Kidney glomerular epithelial cell (primary cell): Measurements from ENCODE around the gene GPR160.

Experiments used
- DNase-seq: peaks from one replicate; lab custom pipeline; 2025; lab: John Stamatoyannopoulos, UW

The GPR160 gene

DNA sequence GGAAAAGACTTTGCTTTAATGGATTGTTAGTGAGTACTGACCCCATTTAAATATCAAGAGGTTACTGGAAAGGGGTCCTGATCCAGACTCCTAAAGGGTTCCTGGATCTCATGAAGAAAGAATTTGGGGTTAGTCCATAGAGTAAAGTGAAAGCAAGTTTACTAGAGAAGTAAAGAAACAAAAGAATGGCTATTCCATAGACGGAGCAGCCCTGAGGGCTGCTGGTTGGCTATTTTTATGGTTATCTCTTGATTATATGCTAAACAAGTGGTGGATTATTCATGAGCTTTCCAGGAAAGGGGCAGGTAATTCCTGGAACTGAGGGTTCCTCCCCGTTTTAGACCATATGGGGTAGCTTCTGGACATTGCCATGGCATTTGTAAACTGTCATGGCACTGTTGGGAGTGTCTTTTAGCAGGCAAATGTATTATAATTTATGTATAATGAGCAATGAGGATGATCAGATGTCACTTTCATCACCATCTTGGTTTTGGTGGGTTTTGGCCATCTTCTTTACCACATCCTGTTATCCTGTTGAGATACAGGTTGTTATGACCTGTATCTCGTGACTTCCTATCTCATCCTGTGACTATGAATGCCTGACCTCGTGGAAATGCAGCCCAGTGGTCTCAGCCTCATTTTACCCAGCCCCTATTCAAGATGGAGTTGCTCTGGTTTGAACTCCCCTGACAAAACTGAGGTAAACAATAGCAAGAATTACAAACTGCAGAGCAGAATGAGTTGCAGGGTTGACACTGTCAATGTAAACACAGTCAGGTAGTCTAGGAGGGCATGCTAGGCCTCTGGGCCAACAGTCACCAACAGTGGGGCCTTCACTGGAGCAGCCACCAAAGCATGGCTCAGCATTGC lies 10.3 kb upstream of the GPR160 start:
- no peak for DNase-seq

- no peak for DNase-seq
Observed at GRCh38 chr3:170033489-170033888, 4.3 kb upstream of the GPR160 start.

DNA sequence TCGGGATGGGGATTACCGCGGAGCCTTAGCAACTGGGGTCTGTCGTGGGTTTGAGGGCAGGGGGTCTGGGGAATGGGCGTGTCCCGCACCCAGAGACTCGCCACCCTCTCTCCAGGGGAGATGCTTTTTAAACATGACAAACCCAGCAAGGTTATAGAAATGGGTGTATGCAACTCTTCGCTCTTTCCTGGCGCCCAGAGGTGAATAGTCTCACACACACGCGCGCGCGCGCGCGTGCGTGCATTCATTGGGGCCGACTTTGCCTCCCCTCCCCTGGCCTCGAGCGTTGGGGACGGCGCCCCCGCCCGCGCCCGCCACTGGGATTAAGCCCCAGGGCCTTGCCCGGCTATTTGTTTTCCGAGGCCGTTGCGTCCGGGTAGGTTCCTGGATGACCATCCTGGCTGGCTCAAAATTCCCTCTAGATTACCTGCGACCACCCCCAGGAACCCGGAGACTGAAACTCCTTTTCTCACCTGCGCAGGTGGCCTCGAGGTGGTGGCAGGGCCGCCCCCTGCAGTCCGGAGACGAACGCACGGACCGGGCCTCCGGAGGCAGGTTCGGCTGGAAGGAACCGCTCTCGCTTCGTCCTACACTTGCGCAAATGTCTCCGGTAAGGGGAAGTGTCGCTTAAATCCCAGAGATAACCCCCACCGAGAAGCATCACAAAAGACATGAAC lies 777 bp downstream of the GPR160 start:
- DNase-seq, result no peak

DNA sequence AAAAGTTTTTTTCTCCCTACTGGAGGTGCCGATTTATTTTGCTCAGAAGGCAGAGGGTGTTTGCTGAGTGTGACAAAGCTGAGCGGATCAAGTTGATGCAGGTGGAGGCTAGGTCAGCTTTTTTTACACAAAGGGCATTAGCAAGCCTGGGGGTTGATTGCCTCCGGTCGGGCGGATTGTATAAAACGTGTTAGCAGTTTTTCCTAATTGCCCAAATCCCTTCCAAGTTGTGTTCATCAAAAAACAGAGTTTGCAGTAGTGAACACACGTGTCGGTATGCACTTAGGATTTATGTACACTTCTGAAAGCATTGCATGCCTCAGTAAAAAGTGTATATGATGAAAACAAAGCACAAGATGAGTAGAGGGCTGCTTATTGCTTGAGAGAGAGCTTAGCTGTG lies 2.6 kb downstream of the GPR160 start:
- no peak for DNase-seq

DNA sequence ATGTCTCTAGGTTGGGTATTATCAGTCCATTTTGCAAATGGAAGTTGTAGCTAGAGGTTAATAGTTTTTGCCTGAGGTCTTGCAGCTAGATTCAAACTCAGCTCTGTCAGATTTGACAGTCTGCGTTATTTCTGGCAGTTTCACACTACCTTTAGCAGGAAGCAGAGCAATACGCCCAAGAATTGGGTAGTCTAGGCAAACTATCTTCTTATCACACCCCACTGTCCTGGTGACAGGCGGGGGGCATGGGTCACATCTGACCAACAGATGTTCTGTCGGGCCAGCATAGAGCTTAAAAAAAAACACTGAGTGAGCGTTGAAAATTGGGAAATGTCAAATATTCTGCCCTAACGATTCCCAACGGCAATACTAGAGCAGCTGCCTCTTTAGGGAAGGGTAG lies 5.7 kb downstream of the GPR160 start:
- DNase-seq, result no peak

GRCh38 chr3:170044271-170044670 lies 6.5 kb downstream of the GPR160 start:
- DNase-seq, result no peak

DNA sequence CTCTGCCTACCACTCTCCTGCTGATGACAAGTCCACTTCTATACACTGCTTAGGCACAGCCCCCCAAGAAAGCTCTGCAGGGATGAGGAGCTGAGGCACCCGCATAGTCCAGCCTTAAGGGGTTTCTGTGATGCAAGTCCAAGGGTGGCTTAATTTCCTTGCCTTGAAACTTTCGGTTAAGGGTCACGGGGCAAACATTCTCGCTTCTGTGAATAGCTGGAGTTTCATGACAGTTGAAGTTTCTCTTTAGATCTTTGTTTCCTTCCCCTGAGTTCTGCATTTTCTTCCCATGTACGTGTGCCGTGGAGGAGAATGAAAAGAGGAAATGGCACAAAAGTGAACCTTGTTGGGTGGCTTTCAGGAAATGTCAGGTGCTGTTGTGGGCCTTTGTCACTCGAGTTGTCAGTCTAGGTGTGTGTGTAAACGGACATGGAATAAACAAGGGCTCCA lies 7.0 kb downstream of the GPR160 start:
- no peak for DNase-seq

DNA sequence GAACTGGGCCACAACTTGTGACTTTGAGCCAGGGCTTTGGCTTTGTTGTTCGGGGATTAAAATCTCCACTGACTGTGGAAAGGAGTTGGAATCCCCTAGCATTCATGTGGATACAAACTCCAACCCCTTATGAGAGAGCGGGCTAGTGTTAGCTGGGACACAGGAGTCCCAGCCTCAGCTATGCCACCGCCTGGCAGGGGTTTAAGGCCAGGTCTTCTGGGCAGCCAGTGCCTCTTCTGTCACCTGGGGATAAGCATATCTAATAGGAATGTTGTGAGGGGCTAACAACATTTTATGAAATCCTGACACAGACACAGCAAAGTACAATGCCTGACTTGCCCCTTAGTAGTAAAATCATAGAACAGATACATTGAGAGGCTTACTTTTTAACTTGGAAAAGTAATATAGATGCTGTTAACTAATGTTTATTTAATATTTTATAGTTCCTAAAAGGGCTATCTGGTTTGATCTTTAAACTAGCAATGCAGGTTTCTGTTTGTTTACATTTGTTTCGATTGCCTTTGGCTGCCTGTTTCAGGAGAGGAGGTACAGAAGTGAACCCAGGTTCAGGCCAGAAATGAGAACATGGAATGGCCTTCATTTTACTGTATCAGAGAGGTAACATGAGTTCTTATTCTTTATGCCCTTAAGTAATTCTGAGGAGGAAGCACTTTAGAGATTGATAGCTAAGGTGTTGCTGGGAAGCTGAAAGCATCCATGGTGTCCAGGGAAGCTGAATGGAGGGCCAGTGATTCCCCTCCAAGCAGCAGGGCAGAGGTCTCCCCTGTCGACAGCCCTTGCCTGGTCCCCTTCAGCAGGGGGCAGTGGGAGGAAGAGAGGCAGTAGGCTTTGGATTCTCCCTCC lies 8.7 kb downstream of the GPR160 start:
- no peak for DNase-seq

DNA sequence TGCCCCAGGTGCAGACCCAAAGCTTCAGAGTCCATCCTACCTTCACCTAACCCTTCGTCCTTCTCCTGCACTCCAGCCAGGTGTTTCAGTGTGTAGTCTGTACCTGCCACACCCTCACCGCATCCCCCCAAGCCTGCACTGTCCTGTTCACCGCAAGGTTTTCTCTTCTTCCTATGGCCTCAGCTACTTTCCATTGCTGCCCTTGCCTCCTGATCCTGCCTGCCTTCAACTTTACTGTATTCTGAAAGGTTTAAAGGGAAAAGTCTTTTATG lies 9.3 kb downstream of the GPR160 start:
- DNase-seq, result no peak

DNA sequence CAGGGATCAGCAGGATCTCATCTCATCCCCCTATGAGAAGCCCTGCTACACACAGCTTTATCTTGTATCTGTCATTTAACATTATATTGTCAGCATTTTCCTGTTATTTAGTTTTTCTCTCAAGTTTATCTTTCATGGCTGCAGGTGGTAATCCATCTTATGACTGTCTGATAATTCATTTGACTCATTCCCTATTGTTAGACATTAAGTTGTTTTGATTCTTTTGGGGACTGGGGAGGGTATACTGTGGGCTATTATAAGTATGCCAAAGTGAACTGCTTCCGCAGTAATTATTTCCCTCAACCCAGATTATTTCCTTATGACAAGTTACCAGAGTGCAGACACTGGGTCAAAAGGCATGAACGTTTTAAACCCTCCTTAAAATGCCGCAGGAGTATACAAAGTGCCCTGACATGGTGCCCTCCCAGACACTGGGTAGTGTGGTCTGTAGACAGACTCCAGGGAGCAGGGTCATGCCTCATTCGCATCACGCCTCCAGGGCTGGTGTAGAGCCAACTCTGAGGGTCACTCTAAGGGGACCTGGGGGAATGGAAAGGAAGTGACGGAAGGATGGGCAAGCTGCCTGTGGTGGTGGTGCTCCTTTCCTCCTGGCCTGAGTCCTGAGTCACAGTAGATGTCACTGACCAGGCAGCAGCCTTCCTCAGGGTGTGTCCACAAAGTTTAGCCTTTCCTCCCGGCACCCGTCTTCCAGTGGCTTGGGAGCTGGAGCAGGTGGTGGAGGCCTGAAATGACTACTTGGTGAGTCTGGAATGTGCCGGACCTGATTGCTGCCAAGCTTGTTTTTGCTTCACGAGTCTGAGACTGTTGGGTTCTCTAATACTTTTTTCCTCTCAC lies 11.6 kb downstream of the GPR160 start:
- DNase-seq, result peak; percentile 76

DNA sequence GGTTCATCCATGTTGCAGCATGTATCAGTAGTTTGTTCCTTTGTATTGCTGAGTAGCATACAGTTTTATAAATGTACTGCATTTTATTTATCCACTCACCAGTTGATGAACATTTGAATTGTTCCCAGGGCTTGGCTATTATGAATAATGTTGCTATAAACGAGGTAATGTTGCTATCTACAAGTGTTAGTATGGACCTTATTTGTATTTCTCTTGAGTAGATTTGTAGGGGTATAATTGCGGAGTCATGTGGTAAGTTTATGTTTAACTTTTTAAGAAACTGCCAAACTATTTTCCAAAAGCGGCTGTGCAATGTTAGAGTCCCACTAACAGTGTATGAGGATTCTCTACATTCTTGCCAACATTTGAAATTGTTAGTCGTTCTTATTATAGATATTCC lies 13.0 kb downstream of the GPR160 start:
- no peak for DNase-seq

GRCh38 chr3:170052398-170052797 lies 14.6 kb downstream of the GPR160 start:
- no peak for DNase-seq

- no peak for DNase-seq
Observed at GRCh38 chr3:170054204-170054603, 16.4 kb downstream of the GPR160 start.

GRCh38 chr3:170055209-170055608 lies 17.4 kb downstream of the GPR160 start:
- DNase-seq, result peak; percentile 88

DNA sequence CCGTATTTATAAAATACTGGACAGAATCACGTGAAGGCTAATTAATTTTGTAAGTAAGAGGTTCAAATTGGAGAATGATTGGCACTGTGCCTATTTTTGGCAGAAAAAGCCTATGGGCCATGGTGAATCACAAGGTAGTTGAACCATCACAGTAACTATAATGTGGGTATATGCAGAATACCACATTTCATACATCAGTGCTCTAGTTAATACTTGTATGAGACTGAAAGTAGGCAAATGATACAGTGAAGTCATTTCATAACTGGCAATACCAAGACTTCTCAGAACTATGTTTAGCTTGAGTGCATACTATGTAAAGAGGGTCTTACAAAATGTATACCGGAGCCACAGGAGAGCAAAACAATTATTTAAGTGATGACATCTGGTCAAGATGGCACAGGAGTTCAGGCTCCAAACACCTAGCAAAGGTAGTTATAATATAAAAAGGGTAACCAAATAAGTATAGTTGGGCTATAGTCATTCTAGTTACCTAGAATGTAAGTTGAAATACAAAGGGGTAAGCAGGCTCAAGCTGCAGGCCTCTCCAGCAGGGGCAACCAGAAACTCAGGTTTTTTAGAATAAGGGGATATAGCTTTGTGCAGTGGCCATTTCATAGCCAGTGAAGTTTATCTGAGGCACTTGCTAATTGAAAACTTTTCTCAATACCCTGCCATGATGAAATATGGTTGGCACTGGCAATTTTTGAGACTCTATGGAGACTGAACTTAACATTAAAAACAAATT lies 19.1 kb downstream of the GPR160 start:
- no peak for DNase-seq

GRCh38 chr3:170057550-170057949 lies 19.8 kb downstream of the GPR160 start:
- no peak for DNase-seq

GRCh38 chr3:170058127-170058526 lies 20.3 kb downstream of the GPR160 start:
- no peak for DNase-seq

GRCh38 chr3:170059447-170059846 lies 21.7 kb downstream of the GPR160 start:
- DNase-seq, result no peak

DNA sequence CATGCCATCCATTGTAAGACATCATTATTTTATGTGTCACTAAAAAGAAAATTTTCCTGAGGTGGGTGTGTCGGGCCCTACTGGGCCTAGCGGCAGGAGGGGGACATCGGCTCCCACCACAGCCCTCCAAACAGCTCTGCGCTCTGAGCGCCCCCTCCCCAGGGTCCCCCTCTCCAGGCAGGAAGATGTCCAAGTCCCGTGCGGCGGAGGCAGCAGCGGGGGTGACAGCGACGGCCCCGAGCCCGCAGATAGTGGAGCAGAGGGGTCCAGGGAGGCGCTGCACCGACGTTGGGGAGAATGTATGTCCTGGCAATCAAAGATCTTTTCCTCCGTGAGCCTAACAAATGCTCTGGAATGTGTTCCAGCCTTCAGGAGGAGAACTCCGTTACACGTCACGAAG lies 24.3 kb downstream of the GPR160 start:
- DNase-seq, result no peak

- DNase-seq, result no peak
Observed at GRCh38 chr3:170062769-170063168, 25.0 kb downstream of the GPR160 start.

DNA sequence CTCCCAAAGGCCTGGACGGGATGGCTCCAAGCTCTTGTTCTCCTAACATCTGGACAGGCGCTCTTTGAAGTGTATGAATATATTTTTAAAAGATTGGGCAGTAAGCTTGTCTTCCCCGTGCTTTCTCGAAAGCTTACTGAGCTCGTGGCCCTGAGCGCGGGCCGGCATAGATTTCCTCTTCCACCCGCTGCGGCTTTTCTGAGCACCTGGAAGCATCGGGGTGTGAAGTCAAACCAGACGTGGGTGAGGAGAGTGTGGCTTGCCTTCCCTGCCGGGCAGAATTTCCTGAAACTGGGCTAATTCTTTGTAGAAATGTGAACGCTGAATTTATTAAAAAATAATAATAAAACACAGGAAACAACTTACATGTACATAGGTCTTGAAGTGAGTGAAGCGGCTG lies 25.9 kb downstream of the GPR160 start:
- no peak for DNase-seq
